ENCODE data around the gene SNX15.

SNX15 gene

DNA sequence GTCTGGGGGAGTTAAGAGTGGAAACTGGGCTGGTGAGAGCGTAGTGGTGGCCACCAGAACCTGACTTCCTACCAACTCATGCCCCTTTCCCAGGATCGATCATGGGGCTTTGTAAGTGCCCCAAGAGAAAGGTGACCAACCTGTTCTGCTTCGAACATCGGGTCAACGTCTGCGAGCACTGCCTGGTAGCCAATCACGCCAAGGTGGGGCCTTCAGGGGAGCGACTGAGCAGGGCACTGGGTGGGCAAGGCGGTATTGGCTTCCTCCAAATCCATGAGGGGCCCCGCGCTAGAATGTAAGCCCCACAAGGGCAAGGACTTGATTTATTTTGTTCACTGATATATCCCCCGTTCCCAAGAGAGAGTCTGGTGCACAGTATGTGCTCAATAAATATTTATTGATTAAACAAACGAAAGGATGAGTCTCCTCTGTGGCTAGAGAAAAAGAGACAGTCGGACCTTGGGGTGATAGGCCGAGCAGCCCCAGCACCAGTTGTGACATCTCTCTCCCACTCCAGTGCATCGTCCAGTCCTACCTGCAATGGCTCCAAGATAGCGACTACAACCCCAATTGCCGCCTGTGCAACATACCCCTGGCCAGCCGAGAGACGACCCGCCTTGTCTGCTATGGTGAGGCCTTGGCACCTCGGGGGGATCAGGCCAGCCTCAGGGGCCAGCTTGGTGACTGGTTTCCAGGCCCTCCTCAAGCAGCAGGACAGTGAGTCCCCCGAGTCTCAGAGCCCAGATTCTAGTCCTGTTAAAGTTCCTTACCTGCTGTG lies 57.5 kb downstream of the SNX15 start:
- DNase-seq (ENCODE audit: low read depth), result no peak

DNA sequence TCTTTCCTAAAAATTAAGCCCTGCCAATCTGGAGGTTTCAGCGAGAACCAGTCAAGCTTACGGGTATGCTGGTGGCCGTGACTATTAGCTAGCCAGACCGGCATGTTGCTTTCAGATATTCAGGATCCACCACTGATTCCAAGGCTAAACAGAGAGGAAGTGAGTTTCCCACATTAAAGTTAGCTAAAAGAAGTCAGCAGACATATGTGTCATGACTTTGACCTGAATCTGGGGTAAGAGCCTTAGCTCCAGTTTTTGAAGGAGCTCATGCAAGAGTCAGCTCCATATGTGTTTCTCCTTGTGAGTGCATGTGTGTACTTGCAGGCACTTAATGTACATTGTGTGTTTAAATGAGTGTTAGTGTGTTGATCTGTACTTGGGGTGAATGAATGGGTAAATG lies 58.2 kb downstream of the SNX15 start:
- no peak for DNase-seq (ENCODE audit: low read depth)

DNA sequence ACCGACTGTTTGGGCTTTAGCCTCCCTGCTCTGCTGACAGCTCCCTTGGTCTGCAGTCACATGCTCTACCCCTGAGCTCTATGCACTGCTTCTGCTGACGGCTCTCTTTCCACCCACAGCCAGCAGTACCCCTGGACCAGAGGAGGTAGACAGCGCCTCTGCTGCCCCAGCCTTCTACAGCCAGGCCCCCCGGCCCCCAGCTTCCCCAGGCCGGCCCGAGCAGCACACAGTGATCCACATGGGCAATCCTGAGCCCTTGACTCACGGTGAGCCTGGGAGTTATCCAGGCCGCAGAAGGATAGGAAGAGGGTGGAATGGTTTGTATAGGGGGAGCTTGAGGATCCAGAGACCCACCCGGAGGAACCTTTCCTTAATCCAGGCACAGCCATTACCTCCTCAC lies 59.6 kb downstream of the SNX15 start:
- DNase-seq (ENCODE audit: low read depth), result no peak

DNA sequence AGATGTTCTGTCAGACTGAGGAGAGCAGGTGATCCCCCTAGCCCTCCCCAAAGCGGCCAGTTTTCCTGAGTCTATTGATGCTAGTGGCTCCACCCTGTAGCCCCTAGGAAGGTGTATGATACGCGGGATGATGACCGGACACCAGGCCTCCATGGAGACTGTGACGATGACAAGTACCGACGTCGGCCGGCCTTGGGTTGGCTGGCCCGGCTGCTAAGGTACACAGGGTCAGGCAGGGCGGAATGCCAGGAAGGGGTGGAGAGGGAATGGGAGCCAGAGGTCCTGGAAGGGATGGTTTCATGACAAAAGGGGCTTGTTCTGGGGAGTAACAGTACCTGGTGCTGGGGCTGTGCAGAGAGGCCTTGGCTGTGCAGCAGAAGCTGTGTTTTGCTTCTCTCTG lies 60.0 kb downstream of the SNX15 start:
- no peak for DNase-seq (ENCODE audit: low read depth)

DNA sequence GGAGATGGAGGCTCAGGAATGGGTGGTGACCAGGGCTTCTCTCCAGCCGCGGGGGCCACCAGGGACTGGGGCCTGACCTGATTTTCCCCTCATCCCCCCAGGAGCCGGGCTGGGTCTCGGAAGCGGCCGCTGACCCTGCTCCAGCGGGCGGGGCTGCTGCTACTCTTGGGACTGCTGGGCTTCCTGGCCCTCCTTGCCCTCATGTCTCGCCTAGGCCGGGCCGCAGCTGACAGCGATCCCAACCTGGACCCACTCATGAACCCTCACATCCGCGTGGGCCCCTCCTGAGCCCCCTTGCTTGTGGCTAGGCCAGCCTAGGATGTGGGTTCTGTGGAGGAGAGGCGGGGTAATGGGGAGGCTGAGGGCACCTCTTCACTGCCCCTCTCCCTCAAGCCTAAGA lies 60.6 kb downstream of the SNX15 start:
- DNase-seq (ENCODE audit: low read depth), result no peak

- DNase-seq (ENCODE audit: low read depth), result no peak
These were observed 62.4 kb downstream of the SNX15 start for GRCh38 chr11:65089621-65090020.
